ENCODE measurements around the gene CAPZB. TPM values are rescaled to one million over a fixed set of nuclear protein-coding genes. Genes with fewer than 3 reads are reported as not detected.

Gene CAPZB
- polyA plus RNA-seq, 3 donors, result 290 to 504 (median 407) TPM

DNA sequence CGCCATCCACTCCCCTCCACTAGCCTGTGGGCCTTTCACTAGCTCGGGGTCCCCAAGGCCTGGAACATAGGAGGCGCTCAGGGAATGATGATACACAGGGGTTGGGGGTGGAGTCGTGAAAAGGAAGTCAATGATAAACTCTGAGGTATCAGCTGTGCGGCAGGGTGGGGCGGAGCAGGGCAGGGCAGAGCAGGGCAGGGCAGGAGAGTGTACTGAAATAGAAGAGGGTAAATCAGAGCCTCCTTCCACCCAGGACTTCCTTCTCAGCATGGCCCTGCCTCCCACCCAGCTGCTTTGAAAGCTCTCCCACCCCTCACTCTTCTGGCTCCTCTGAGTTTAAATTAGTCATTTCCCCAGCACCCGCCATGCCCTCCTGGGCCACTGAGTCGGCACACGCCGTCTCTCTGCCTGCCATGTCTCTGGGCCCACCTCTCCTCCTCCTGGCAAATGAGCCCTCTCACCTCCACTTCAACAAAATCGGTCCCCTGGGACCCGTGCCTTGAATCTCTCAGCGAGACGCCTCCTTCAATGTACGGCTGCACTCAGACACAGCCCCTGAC, 16.9 kb downstream of the CAPZB start:
- Histone ChIP-seq H3K9ac (ENCODE audit: insufficient read depth, low read length, poor library complexity, severe bottlenecking) (peak overlapping the region; percentile 56), H3K27me3 (ENCODE audit: control insufficient read depth in 2 of 2, insufficient read depth in 2 of 2, low read length in 2 of 2) (no peaks in the 10 kb centered on the region), H2AFZ (ENCODE audit: insufficient read depth, low read depth, low read length, poor library complexity, severe bottlenecking) (no peak overlapping the region), H3K27ac (ENCODE audit: low read depth in 1 of 2, low read length in 2 of 2) (peak overlapping the region; percentile 94 to 95), H3K4me2 (replicated peaks; ENCODE audit: extremely low read depth, low read length, poor library complexity, severe bottlenecking) (peak overlapping the region; percentile 73), H3K36me3 (replicated peaks in 1 of 2; ENCODE audit: control insufficient read depth in 1 of 2, insufficient read depth in 2 of 2, low read length in 2 of 2) (peaks cover 0 to 42% of the 10 kb centered on the region in 2 donors), H3K79me2 (ENCODE audit: insufficient read depth, low read length) (peaks cover 95% of the 10 kb centered on the region), H3K4me3 (replicated peaks in 1 of 3; ENCODE audit: low read depth in 2 of 3, low read length in 3 of 3) (peak overlapping the region in 2 of 3 experiments; percentile 11 to 66), H3K9me3 (replicated peaks in 1 of 2; ENCODE audit: control insufficient read depth in 1 of 2, insufficient read depth in 1 of 2, low read length in 2 of 2) (no peaks in the 10 kb centered on the region), H3K4me1 (ENCODE audit: control insufficient read depth in 1 of 2, insufficient read depth in 2 of 2, low read length in 2 of 2) (peaks cover 58 to 77% of the 10 kb centered on the region in 2 donors), H4K20me1 (ENCODE audit: insufficient read depth, low read length) (peaks cover 91% of the 10 kb centered on the region)
- Mint-ChIP-seq H3K9me3 (no peaks in the 10 kb centered on the region), H3K36me3 (peaks cover 42 to 53% of the 10 kb centered on the region in 2 donors), H3K4me3 (peak overlapping the region; percentile 66 to 87), H3K4me1 (peaks cover 86% of the 10 kb centered on the region), H3K27me3 (ENCODE audit: low read depth in 3 of 3) (no peaks in the 10 kb centered on the region), H3K27ac (peak overlapping the region; percentile 96 to 99 (median 98))
- TF ChIP-seq, protein P1, sequence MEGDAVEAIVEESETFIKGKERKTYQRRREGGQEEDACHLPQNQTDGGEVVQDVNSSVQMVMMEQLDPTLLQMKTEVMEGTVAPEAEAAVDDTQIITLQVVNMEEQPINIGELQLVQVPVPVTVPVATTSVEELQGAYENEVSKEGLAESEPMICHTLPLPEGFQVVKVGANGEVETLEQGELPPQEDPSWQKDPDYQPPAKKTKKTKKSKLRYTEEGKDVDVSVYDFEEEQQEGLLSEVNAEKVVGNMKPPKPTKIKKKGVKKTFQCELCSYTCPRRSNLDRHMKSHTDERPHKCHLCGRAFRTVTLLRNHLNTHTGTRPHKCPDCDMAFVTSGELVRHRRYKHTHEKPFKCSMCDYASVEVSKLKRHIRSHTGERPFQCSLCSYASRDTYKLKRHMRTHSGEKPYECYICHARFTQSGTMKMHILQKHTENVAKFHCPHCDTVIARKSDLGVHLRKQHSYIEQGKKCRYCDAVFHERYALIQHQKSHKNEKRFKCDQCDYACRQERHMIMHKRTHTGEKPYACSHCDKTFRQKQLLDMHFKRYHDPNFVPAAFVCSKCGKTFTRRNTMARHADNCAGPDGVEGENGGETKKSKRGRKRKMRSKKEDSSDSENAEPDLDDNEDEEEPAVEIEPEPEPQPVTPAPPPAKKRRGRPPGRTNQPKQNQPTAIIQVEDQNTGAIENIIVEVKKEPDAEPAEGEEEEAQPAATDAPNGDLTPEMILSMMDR (IDR thresholded peaks at IDR 0.05), result no peak
- 58% methylated on average over 8 of the region's 15 CpGs for WGBS (ENCODE audit: insufficient coverage)
- peak; percentile 58 to 75 (median 72) for DNase-seq
- intact Hi-C loops (cut with micrococcal nuclease), result loop anchor here (5.0 kb wide), 1 partner anchor 129 kb away; a partner anchor contains a TSS

DNA sequence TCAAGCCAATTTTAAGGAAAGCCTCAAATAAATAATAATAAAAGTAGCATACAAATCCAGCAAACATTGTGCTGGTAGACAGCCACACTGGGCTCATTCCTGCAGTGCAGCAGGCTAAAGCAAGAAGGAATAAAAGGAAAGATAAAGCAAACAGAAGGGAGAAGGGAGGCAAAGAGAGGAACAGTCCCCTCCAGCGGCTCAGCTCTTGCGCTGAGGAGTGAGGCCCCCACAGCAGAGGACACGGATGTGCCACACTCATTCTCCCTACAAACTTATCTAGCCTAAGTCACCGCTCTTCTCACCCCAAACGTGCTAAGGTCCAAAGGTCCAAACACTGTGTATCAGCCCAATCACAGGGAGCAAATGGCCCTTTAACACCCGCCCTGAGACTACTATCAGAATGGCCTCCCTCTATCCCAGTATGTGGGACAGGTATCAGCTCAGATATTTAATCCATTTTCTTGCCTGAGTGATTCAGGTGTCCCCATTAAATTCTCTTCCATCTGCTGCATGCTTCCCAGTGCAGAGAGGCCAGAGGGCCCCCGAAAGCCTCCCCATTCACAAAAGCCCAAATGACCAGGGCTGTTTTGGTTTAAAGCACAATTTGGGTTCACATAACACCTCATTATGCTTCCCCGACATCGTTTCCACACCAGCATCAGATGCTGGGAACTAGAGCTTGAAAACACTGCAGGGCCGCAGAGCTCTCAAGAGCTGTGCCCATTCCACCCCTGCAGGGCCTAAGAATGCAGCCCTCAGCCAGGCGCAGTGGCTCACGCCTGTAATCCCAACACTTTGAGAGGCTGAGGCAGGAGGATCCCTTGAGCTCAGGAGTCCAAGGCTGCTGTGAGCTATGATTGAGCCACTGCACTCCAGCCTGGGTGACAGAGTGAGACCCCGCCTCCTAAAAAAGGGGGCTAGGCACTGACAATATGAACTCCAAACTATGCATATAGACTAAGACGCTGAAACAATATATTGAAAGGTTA, 17.8 kb downstream of the CAPZB start:
- Mint-ChIP-seq H3K27me3 (ENCODE audit: low read depth in 3 of 3) (no peaks in the 10 kb centered on the region), H3K4me1 (peaks cover 90% of the 10 kb centered on the region), H3K9me3 (no peaks in the 10 kb centered on the region), H3K4me3 (no peak overlapping the region), H3K27ac (peak overlapping the region; percentile 96 to 99 (median 98)), H3K36me3 (peaks cover 38 to 45% of the 10 kb centered on the region in 2 donors)
- Histone ChIP-seq H3K27me3 (ENCODE audit: control insufficient read depth in 2 of 2, insufficient read depth in 2 of 2, low read length in 2 of 2) (no peaks in the 10 kb centered on the region), H3K27ac (ENCODE audit: low read depth in 1 of 2, low read length in 2 of 2) (peak overlapping the region; percentile 94 to 95), H3K4me1 (ENCODE audit: control insufficient read depth in 1 of 2, insufficient read depth in 2 of 2, low read length in 2 of 2) (peaks cover 65 to 86% of the 10 kb centered on the region in 2 donors), H3K79me2 (ENCODE audit: insufficient read depth, low read length) (peaks cover 95% of the 10 kb centered on the region), H3K9ac (ENCODE audit: insufficient read depth, low read length, poor library complexity, severe bottlenecking) (no peak overlapping the region), H3K4me3 (replicated peaks in 1 of 3; ENCODE audit: low read depth in 2 of 3, low read length in 3 of 3) (peak overlapping the region in 1 of 3 experiments; percentile 66), H3K4me2 (replicated peaks; ENCODE audit: extremely low read depth, low read length, poor library complexity, severe bottlenecking) (peak overlapping the region; percentile 73), H2AFZ (ENCODE audit: insufficient read depth, low read depth, low read length, poor library complexity, severe bottlenecking) (no peak overlapping the region), H4K20me1 (ENCODE audit: insufficient read depth, low read length) (peaks cover 91% of the 10 kb centered on the region), H3K9me3 (replicated peaks in 1 of 2; ENCODE audit: control insufficient read depth in 1 of 2, insufficient read depth in 1 of 2, low read length in 2 of 2) (no peaks in the 10 kb centered on the region), H3K36me3 (replicated peaks in 1 of 2; ENCODE audit: control insufficient read depth in 1 of 2, insufficient read depth in 2 of 2, low read length in 2 of 2) (peaks cover 0 to 36% of the 10 kb centered on the region in 2 donors)
- TF ChIP-seq, protein P1 (IDR thresholded peaks at IDR 0.05), result no peak
- intact Hi-C loops (cut with micrococcal nuclease), result loop anchor here (5.0 kb wide), 1 partner anchor 130 kb away; a partner anchor contains a TSS
- DNase-seq, result no peak
- WGBS (ENCODE audit: insufficient coverage), result 94% methylated on average over 11 of the region's 14 CpGs

Data from CD14-positive monocyte (primary cell).